GM19372 (cell line): ENCODE results near the gene OR1M1.

Experiments used
- ATAC-seq: cut with Tn5 transposase; IDR thresholded peaks from one replicate; pipeline ENCODE4 v1.9.1; 2021; ENCODE audit warnings: mild to moderate bottlenecking, low read depth, moderate library complexity; ENCODE audit not compliant: unreplicated experiment

OR1M1 gene

DNA sequence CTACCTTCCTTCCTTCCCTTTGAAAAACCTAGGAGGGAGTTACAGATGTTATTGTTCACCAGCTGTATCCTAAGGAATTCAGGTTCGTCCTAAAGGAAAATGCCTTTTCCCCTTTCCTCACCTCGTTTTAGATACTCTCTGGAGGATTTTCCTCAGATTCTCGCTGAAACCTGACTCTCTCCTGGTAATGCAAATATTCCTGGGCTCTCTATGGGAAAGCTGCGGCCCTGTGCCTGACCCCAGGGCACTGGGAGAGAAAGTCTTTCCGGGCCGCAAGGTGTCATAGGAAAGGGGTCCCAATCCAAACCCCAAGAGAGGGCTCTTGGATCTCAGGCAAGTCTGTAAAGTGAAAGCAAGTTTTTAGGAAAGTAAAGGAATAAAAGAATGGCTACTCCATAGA, 13.1 kb upstream of the OR1M1 start:
- ATAC-seq, result no peak

DNA sequence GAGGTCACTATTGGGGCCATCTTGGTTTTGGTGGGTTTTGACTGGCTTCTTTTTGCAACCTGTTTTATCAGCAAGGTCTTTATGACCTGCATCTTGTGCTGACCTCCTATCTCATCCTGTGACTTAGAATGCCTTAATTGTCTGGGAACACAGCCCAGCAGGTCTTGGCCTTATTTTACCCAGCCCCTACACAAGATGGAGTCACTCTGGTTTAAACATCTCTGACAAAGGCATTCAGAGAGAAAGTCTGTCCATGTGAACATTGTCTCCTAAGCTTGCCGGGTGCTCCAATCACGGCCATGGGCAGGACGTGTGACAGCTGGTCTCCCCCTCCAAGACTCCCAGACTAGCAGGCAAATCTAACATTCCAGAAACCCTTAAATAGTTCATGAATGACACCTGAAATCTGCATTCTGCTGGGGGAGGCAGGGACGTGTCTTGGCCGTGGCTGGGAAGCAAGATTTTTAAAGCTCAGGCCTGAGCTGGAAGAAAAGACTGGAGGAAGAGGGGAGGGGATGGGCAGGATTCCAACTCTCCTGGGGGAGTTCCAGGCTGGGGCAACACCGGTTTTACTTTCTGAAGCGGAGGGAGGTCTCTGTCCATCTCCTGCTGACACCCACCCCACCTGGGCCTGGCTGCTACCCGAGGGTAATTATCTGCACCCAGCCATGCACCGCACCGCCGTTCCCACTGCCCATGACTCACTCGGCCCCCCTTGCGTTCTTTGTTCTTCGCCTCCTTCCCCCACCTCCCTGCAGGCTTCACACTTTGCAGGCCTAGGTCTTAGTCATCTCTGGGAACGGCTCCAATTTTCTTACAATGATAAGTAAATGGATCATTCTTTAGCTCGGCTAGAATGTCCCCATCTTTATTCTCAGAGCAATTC, 11.6 kb upstream of the OR1M1 start:
- no peak for ATAC-seq

GRCh38 chr19:9076901-9077300, 10.0 kb upstream of the OR1M1 start:
- no peak for ATAC-seq

- ATAC-seq, result no peak
These were observed 8.2 kb upstream of the OR1M1 start for GRCh38 chr19:9078651-9079050.

GRCh38 chr19:9107375-9107774, 20.5 kb downstream of the OR1M1 start, which contains the start of gene OR7G2:
TSS of gene OR7G2 (minus strand) at chr19:9107475. CDS start at chr19:9103243, 4,232 bp downstream.
- ATAC-seq, result no peak

- no peak for ATAC-seq
These were observed 23.1 kb downstream of the OR1M1 start for GRCh38 chr19:9109959-9110358.

- no peak for ATAC-seq
These were observed 28.5 kb downstream of the OR1M1 start, which contains the start of gene OR7G1 for GRCh38 chr19:9115307-9115813. TSS of gene OR7G1 (minus strand) at chr19:9115763. CDS start at chr19:9115763, 0 bp downstream.

DNA sequence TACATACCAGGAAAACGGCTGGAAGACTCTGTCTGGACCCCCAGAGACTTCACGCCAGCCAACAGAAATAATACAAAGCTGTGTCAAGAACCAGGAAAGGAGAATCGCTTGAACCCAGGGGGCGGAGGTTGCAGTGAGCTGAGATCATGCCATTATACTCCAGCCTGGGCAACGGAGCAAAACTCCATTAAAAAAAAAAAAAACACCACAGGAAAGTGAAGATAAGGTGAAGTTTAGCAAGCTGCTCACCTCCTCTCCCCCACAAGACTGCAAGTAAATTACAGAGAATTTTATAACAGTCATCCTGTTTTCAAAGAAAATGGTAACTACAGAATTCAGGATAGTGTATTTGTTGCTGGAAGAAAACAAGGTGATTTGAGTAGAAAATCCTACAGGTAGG, 29.7 kb downstream of the OR1M1 start:
- ATAC-seq, result no peak

DNA sequence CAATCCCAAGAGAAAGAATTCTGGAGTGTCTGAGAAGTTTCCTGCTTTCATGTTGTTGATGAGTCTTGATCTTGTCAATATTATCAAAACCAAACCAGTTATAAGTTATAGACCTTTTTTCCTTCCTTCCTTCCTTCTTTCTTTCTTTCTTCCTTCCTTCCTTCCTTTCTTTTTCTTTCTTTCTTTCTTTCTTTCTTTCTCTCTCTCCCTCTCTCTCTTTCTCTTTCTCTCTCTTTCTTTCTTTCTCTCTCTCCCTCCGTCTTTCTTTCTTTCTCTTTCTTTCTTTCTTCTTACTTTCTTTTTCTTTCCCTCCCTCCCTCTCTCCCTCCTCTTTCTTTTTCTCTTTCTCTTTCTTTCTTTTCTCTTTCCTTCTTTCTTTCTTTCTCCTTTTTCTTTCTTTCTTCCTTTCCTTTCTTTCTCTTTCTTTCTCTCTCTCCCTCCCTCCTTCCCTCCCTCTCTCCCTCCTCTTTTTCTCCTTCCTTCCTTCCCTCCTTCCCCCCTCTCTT, 40.1 kb downstream of the OR1M1 start, which contains the start of gene OR7G3:
TSS of gene OR7G3 (minus strand) at position 51 of the 506 bp plus-strand sequence. CDS start at position 51, 0 bp downstream.
- no peak for ATAC-seq

- no peak for ATAC-seq
These were observed 41.3 kb downstream of the OR1M1 start for GRCh38 chr19:9128171-9128570.

DNA sequence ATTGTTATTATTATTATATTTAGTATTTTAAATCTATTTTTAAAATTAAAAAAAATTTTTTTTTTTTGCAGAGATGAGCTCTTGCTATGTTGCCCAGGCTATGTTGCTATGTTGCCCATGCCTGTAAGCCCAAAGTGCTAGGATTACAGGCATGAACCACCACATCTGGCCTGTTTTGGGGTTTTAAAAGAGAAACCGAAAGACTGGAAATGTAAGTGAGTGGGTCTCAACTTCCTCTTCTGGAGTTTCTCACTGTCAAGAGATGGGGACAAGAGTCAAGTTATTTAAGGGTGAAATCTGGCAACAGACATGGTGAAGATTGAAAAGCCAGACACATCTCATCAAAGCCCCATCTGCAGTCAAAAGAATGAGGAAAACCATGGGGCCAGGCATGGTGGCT, 44.1 kb downstream of the OR1M1 start:
- no peak for ATAC-seq

DNA sequence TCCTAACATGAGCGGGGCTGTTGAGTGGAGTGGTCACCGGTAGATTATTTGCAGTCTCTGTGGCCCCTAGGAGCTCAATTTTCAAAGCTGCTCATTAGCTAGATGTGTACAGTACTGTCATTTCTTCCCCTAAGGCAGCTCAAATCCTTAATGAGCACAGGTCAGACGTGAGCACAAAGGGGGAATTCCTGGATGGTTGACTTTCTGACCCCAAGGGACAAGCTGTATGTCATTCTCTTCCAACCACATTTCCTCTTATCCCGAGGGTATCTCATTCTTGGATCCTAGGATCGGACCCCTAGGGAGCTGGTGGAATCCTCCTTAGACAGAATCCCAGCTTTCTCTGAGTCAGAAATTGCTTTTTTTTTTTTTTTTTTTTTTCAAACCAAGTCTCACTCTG, 45.6 kb downstream of the OR1M1 start:
- ATAC-seq, result no peak

DNA sequence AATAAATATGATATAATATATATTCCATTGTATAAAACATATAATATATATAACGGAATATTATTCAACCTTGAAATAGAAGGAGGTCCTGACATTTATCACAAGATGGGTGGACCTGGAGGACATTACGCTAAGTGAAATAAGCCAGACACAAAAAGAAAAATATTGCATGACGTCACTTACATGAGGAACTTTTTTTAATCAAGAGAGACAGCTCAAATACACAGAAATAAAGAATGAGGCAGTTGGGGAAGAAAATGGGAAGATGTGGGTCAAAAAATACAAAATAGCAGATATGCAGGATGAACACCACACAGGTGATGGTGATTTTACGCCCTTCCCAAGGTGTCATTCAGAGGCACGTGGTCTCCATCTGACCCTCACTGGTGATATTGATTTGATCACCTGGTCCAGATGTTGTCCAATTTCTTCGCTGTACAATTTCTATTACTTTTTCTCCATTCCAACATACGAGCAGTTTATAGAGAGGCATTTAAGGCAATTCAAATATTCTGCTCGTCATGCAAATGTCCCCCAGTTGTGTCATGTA, 52.8 kb downstream of the OR1M1 start:
- no peak for ATAC-seq

- peak; percentile 90 for ATAC-seq
These were observed 53.5 kb downstream of the OR1M1 start, which contains the start of gene ZNF317 for GRCh38 chr19:9140159-9140874. TSS of gene ZNF317 (plus strand) at chr19:9140397. CDS start at chr19:9156017, 15,620 bp downstream.

DNA sequence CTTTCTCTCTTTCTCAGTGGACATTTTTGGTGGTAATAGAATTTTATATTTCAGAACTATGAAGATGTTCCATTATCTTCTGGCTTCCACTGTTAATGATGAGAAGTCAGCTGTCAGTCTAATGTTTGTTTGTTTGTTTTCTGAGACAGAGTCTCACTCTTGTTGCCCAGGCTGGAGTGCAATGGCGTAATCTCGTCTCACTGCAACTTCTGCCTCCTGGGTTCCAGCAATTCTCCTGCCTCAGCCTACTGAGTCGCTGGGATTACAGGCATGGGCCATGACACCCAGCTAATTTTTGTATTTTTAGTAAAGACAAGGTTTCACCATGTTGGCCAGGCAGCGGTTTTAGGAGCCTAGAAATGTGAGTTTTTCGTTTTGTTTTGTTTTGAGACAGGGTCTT, 58.1 kb downstream of the OR1M1 start:
- ATAC-seq, result no peak
